Measurements from ENCODE around the gene SHOC2.

The SHOC2 gene

GRCh38 chr10:110916554-110917346, 2.7 kb upstream of the SHOC2 start:
- Mint-ChIP-seq H3K36me3 (ENCODE audit: low read depth) (peaks cover 19% of the 10 kb centered on the region), H3K4me1 (ENCODE audit: low read depth) (peaks cover 20% of the 10 kb centered on the region), H3K4me3 (peak overlapping the region; percentile 32), H3K27ac (peak overlapping the region; percentile 89), H3K27me3 (no peaks in the 10 kb centered on the region), H3K9me3 (no peaks in the 10 kb centered on the region)

GRCh38 chr10:110918269-110918642, 1.1 kb upstream of the SHOC2 start:
- Mint-ChIP-seq H3K9me3 (no peaks in the 10 kb centered on the region), H3K36me3 (ENCODE audit: low read depth) (peaks cover 14% of the 10 kb centered on the region), H3K4me3 (peak overlapping the region; percentile 92), H3K27me3 (no peaks in the 10 kb centered on the region), H3K4me1 (ENCODE audit: low read depth) (peaks cover 33% of the 10 kb centered on the region), H3K27ac (peak overlapping the region; percentile 89)

GRCh38 chr10:110918643-110919348, 608 bp upstream of the SHOC2 start, which contains the start of gene BBIP1:
Gene BBIP1, minus strand, starts transcription at chr10:110919180. Its CDS starts 1,023 bp downstream, at chr10:110918157.
- no peaks in the 10 kb centered on the region for H3K9me3 Mint-ChIP-seq
- peak within 1 kb of the TSS; percentile 92 for H3K4me3 Mint-ChIP-seq
- H3K27me3 Mint-ChIP-seq = no peaks in the 10 kb centered on the region
- H3K4me1 Mint-ChIP-seq (ENCODE audit: low read depth) = peaks cover 39% of the 10 kb centered on the region
- peaks cover 14% of the 10 kb centered on the region for H3K36me3 Mint-ChIP-seq (ENCODE audit: low read depth)
- H3K27ac Mint-ChIP-seq = peak within 1 kb of the TSS; percentile 97

GRCh38 chr10:110919971-110920881, 822 bp downstream of the SHOC2 start:
- Mint-ChIP-seq H3K27ac (peak overlapping the region; percentile 80), H3K27me3 (no peaks in the 10 kb centered on the region), H3K4me1 (ENCODE audit: low read depth) (peaks cover 48% of the 10 kb centered on the region), H3K9me3 (no peaks in the 10 kb centered on the region), H3K36me3 (ENCODE audit: low read depth) (peaks cover 19% of the 10 kb centered on the region), H3K4me3 (peak overlapping the region; percentile 92)

- Mint-ChIP-seq H3K9me3 (no peaks in the 10 kb centered on the region), H3K27ac (peak overlapping the region; percentile 70), H3K4me3 (peak overlapping the region; percentile 49), H3K36me3 (ENCODE audit: low read depth) (peaks cover 8% of the 10 kb centered on the region), H3K27me3 (no peaks in the 10 kb centered on the region), H3K4me1 (ENCODE audit: low read depth) (peaks cover 63% of the 10 kb centered on the region)
Observed at GRCh38 chr10:110923856-110924493, 4.6 kb downstream of the SHOC2 start.

GRCh38 chr10:110927461-110927860, 8.1 kb downstream of the SHOC2 start:
- H3K4me3 Mint-ChIP-seq = no peak overlapping the region
- peaks cover 53% of the 10 kb centered on the region for H3K4me1 Mint-ChIP-seq (ENCODE audit: low read depth)
- H3K9me3 Mint-ChIP-seq = no peaks in the 10 kb centered on the region
- no peak overlapping the region for H3K27ac Mint-ChIP-seq
- H3K36me3 Mint-ChIP-seq (ENCODE audit: low read depth) = peaks cover 8% of the 10 kb centered on the region
- H3K27me3 Mint-ChIP-seq = no peaks in the 10 kb centered on the region

GRCh38 chr10:110931769-110932381, 12.5 kb downstream of the SHOC2 start:
- H3K9me3 Mint-ChIP-seq = no peaks in the 10 kb centered on the region
- H3K36me3 Mint-ChIP-seq (ENCODE audit: low read depth) = peaks cover 15% of the 10 kb centered on the region
- no peak overlapping the region for H3K27ac Mint-ChIP-seq
- H3K4me1 Mint-ChIP-seq (ENCODE audit: low read depth) = peaks cover 31% of the 10 kb centered on the region
- H3K4me3 Mint-ChIP-seq = no peak overlapping the region
- no peaks in the 10 kb centered on the region for H3K27me3 Mint-ChIP-seq

- Mint-ChIP-seq H3K27ac (no peak overlapping the region), H3K27me3 (no peaks in the 10 kb centered on the region), H3K9me3 (no peaks in the 10 kb centered on the region), H3K4me3 (no peak overlapping the region), H3K36me3 (ENCODE audit: low read depth) (peaks cover 15% of the 10 kb centered on the region), H3K4me1 (ENCODE audit: low read depth) (peaks cover 28% of the 10 kb centered on the region)
Observed at GRCh38 chr10:110932505-110933180, 13.2 kb downstream of the SHOC2 start.

GRCh38 chr10:110936757-110937156, 17.4 kb downstream of the SHOC2 start:
- H3K4me1 Mint-ChIP-seq (ENCODE audit: low read depth) = peaks cover 31% of the 10 kb centered on the region
- H3K27ac Mint-ChIP-seq = no peak overlapping the region
- peaks cover 40% of the 10 kb centered on the region for H3K36me3 Mint-ChIP-seq (ENCODE audit: low read depth)
- H3K4me3 Mint-ChIP-seq = no peak overlapping the region
- no peaks in the 10 kb centered on the region for H3K27me3 Mint-ChIP-seq
- H3K9me3 Mint-ChIP-seq = no peaks in the 10 kb centered on the region

- Mint-ChIP-seq H3K27me3 (no peaks in the 10 kb centered on the region), H3K27ac (no peak overlapping the region), H3K4me3 (no peak overlapping the region), H3K4me1 (ENCODE audit: low read depth) (peaks cover 37% of the 10 kb centered on the region), H3K9me3 (peaks cover 5% of the 10 kb centered on the region), H3K36me3 (ENCODE audit: low read depth) (peaks cover 65% of the 10 kb centered on the region)
Observed at GRCh38 chr10:110939419-110939818, 20.0 kb downstream of the SHOC2 start.

GRCh38 chr10:110944792-110945396, 25.5 kb downstream of the SHOC2 start:
- Mint-ChIP-seq H3K4me1 (ENCODE audit: low read depth) (peaks cover 53% of the 10 kb centered on the region), H3K27me3 (no peaks in the 10 kb centered on the region), H3K4me3 (no peak overlapping the region), H3K27ac (no peak overlapping the region), H3K36me3 (ENCODE audit: low read depth) (peaks cover 83% of the 10 kb centered on the region), H3K9me3 (peaks cover 12% of the 10 kb centered on the region)

- H3K36me3 Mint-ChIP-seq (ENCODE audit: low read depth) = peaks cover 76% of the 10 kb centered on the region
- H3K4me3 Mint-ChIP-seq = no peak overlapping the region
- no peaks in the 10 kb centered on the region for H3K27me3 Mint-ChIP-seq
- H3K4me1 Mint-ChIP-seq (ENCODE audit: low read depth) = peaks cover 49% of the 10 kb centered on the region
- peaks cover 12% of the 10 kb centered on the region for H3K9me3 Mint-ChIP-seq
- H3K27ac Mint-ChIP-seq = no peak overlapping the region
Observed at GRCh38 chr10:110946496-110946895, 27.1 kb downstream of the SHOC2 start.

GRCh38 chr10:110947061-110947595, 27.7 kb downstream of the SHOC2 start:
- Mint-ChIP-seq H3K9me3 (peaks cover 12% of the 10 kb centered on the region), H3K4me1 (ENCODE audit: low read depth) (peaks cover 49% of the 10 kb centered on the region), H3K27ac (no peak overlapping the region), H3K36me3 (ENCODE audit: low read depth) (peaks cover 73% of the 10 kb centered on the region), H3K27me3 (no peaks in the 10 kb centered on the region), H3K4me3 (no peak overlapping the region)

Measured in stimulated activated naive CD8-positive, alpha-beta T cell treated with anti-CD3 and anti-CD28 coated beads, Interleukin-15, Interleukin-2, amounts not matched to agents 100 ng/mL and 50 ng/mL, for 24 hours (primary cell).